Central memory CD8-positive, alpha-beta T cell (primary cell): Measurements from ENCODE around the gene CD70.
A peak's percentile ranks its signal among the peaks of the same experiment; 100 is the strongest.
"Not testable (repeated sequence)": the region's sequence is repeated elsewhere in the genome, so short reads cannot be mapped to it uniquely, and the experiment has no call there.

Source experiments
- ATAC-seq: fragments of 150-1000 bp; cut with Tn5 transposase; replicated peaks from 2 replicates; pipeline ENCODE4 v1.10.0; 2022; ENCODE audit warnings: mild to moderate bottlenecking, moderate FRiP score, moderate number of reproducible peaks; ENCODE audit not compliant: poor library complexity, severe bottlenecking; ENCODE audit errors: extremely low read depth
- DNase-seq, 2 donors: peaks; one replicate each; pipeline ENCODE4 v3.0.0; 2021; ENCODE audit warnings: low spot score in 2 of 2
- H3K27ac Mint-ChIP-seq: one replicate; pipeline ENCODE4 v1.8.0; 2022; ENCODE audit warnings: low read depth, mild to moderate bottlenecking, moderate library complexity, mixed read lengths
- H3K27me3 Mint-ChIP-seq: one replicate; pipeline ENCODE4 v1.8.0; 2022; ENCODE audit warnings: mixed read lengths
- H3K36me3 Mint-ChIP-seq: one replicate; pipeline ENCODE4 v1.8.0; 2022; ENCODE audit warnings: mild to moderate bottlenecking, moderate library complexity, mixed read lengths; ENCODE audit not compliant: insufficient read depth
- H3K4me1 Mint-ChIP-seq: one replicate; pipeline ENCODE4 v1.8.0; 2022; ENCODE audit warnings: mixed read lengths
- H3K4me3 Mint-ChIP-seq: one replicate; pipeline ENCODE4 v1.8.0; 2022; ENCODE audit warnings: mild to moderate bottlenecking, moderate library complexity, mixed read lengths
- H3K9me3 Mint-ChIP-seq: one replicate; pipeline ENCODE4 v1.8.0; 2022; ENCODE audit warnings: mixed read lengths

CD70 gene

GRCh38 chr19:6590827-6591319 lies at the start of gene CD70:
TSS of gene CD70 (minus strand) at chr19:6591150. CDS start at chr19:6591002, 148 bp downstream.
- peak within 1 kb of the TSS; percentile 97 for H3K27ac Mint-ChIP-seq
- peak within 1 kb of the TSS; percentile 85 for H3K4me3 Mint-ChIP-seq
- no peaks in the 10 kb centered on the region for H3K9me3 Mint-ChIP-seq
- DNase-seq: peak; percentile 31 to 41
- H3K36me3 Mint-ChIP-seq: peaks cover 13% of the 10 kb centered on the region
- peaks cover 52% of the 10 kb centered on the region for H3K4me1 Mint-ChIP-seq
- peak; percentile 68 for ATAC-seq
- peaks cover 39% of the 10 kb centered on the region for H3K27me3 Mint-ChIP-seq

- H3K4me1 Mint-ChIP-seq: peaks cover 38% of the 10 kb centered on the region
Observed at GRCh38 chr19:6640333-6640732, 49.4 kb upstream of the CD70 start.

GRCh38 chr19:6639439-6639838 lies 48.5 kb upstream of the CD70 start:
- H3K27me3 Mint-ChIP-seq: no peaks in the 10 kb centered on the region
- no peak overlapping the region for H3K4me3 Mint-ChIP-seq
- peaks cover 34% of the 10 kb centered on the region for H3K4me1 Mint-ChIP-seq
- H3K9me3 Mint-ChIP-seq: no peaks in the 10 kb centered on the region
- DNase-seq (no peak), ATAC-seq (peak; percentile 40)
- peaks cover 4% of the 10 kb centered on the region for H3K36me3 Mint-ChIP-seq
- no peak overlapping the region for H3K27ac Mint-ChIP-seq

More at GRCh38 chr19:6640333-6640732, 49.4 kb upstream of the CD70 start:
- H3K4me3 Mint-ChIP-seq, DNase-seq, H3K36me3 Mint-ChIP-seq, H3K27me3 Mint-ChIP-seq, H3K27ac Mint-ChIP-seq, ATAC-seq, H3K9me3 Mint-ChIP-seq: not testable (repeated sequence)

- not testable (repeated sequence) for H3K4me3 Mint-ChIP-seq, ATAC-seq, H3K9me3 Mint-ChIP-seq, H3K36me3 Mint-ChIP-seq, H3K27me3 Mint-ChIP-seq, DNase-seq
- H3K4me1 Mint-ChIP-seq: peaks cover 17% of the 10 kb centered on the region
- H3K27ac Mint-ChIP-seq: peak overlapping the region; percentile 52
Observed at GRCh38 chr19:6633456-6633813, 42.5 kb upstream of the CD70 start.

GRCh38 chr19:6632747-6633455 lies 42.0 kb upstream of the CD70 start:
- H3K27me3 Mint-ChIP-seq, DNase-seq, H3K9me3 Mint-ChIP-seq, H3K36me3 Mint-ChIP-seq, ATAC-seq, H3K4me3 Mint-ChIP-seq: not testable (repeated sequence)
- H3K27ac Mint-ChIP-seq: peak overlapping the region; percentile 52
- H3K4me1 Mint-ChIP-seq: peaks cover 13% of the 10 kb centered on the region

GRCh38 chr19:6632002-6632621 lies 41.2 kb upstream of the CD70 start:
- Mint-ChIP-seq H3K9me3 (no peaks in the 10 kb centered on the region), H3K36me3 (peaks cover 1% of the 10 kb centered on the region), H3K4me3 (no peak overlapping the region), H3K4me1 (peaks cover 13% of the 10 kb centered on the region), H3K27ac (peak overlapping the region; percentile 52), H3K27me3 (no peaks in the 10 kb centered on the region)
- DNase-seq: peak; percentile 65 to 78
- peak; percentile 54 for ATAC-seq

GRCh38 chr19:6626764-6627163 lies 35.8 kb upstream of the CD70 start:
- Mint-ChIP-seq H3K4me1 (no peaks in the 10 kb centered on the region), H3K36me3 (no peaks in the 10 kb centered on the region), H3K4me3 (no peak overlapping the region), H3K27ac (no peak overlapping the region), H3K9me3 (no peaks in the 10 kb centered on the region), H3K27me3 (no peaks in the 10 kb centered on the region)
- ATAC-seq (no peak), DNase-seq (no peak)

- Mint-ChIP-seq H3K4me1 (no peaks in the 10 kb centered on the region), H3K27me3 (no peaks in the 10 kb centered on the region), H3K36me3 (peaks cover 1% of the 10 kb centered on the region), H3K9me3 (peaks cover 6% of the 10 kb centered on the region), H3K4me3 (no peak overlapping the region), H3K27ac (no peak overlapping the region)
- ATAC-seq: no peak
- no peak for DNase-seq
Observed at GRCh38 chr19:6617374-6617773, 26.4 kb upstream of the CD70 start.

GRCh38 chr19:6616011-6616410 lies 25.1 kb upstream of the CD70 start:
- no peak overlapping the region for H3K27ac Mint-ChIP-seq
- H3K27me3 Mint-ChIP-seq: peaks cover 10% of the 10 kb centered on the region
- ATAC-seq (no peak), DNase-seq (no peak)
- H3K4me3 Mint-ChIP-seq: no peak overlapping the region
- H3K4me1 Mint-ChIP-seq: no peaks in the 10 kb centered on the region
- H3K9me3 Mint-ChIP-seq: peaks cover 6% of the 10 kb centered on the region
- peaks cover 1% of the 10 kb centered on the region for H3K36me3 Mint-ChIP-seq

GRCh38 chr19:6613711-6614110 lies 22.8 kb upstream of the CD70 start:
- Mint-ChIP-seq H3K4me1 (no peaks in the 10 kb centered on the region), H3K9me3 (no peaks in the 10 kb centered on the region), H3K27ac (peak overlapping the region; percentile 82), H3K4me3 (no peak overlapping the region), H3K36me3 (peaks cover 1% of the 10 kb centered on the region), H3K27me3 (peaks cover 28% of the 10 kb centered on the region)
- DNase-seq (no peak), ATAC-seq (peak; percentile 19)

GRCh38 chr19:6610934-6611852 lies 20.2 kb upstream of the CD70 start:
- no peak for DNase-seq
- no peaks in the 10 kb centered on the region for H3K9me3 Mint-ChIP-seq
- no peaks in the 10 kb centered on the region for H3K4me1 Mint-ChIP-seq
- peaks cover 29% of the 10 kb centered on the region for H3K27me3 Mint-ChIP-seq
- H3K36me3 Mint-ChIP-seq: peaks cover 1% of the 10 kb centered on the region
- no peak overlapping the region for H3K4me3 Mint-ChIP-seq
- no peak overlapping the region for H3K27ac Mint-ChIP-seq
- no peak for ATAC-seq

- Mint-ChIP-seq H3K27me3 (peaks cover 29% of the 10 kb centered on the region), H3K27ac (no peak overlapping the region), H3K4me3 (no peak overlapping the region), H3K36me3 (peaks cover 1% of the 10 kb centered on the region), H3K9me3 (no peaks in the 10 kb centered on the region), H3K4me1 (no peaks in the 10 kb centered on the region)
- ATAC-seq: no peak
- DNase-seq: no peak
Observed at GRCh38 chr19:6608940-6609339, 18.0 kb upstream of the CD70 start.
